GM18870 (cell line): ENCODE data around the gene UTP15.

Experiments
- ATAC-seq: cut with Tn5 transposase; IDR thresholded peaks from one replicate; pipeline ENCODE4 v1.9.1; 2021; ENCODE audit warnings: moderate library complexity; ENCODE audit not compliant: unreplicated experiment

The UTP15 gene

GRCh38 chr5:73564018-73564417 lies 1.5 kb upstream of the UTP15 start:
- no peak for ATAC-seq

- no peak for ATAC-seq
Observed at GRCh38 chr5:73564675-73565074, 868 bp upstream of the UTP15 start.

GRCh38 chr5:73565969-73566547 lies 515 bp downstream of the UTP15 start:
- no peak for ATAC-seq

GRCh38 chr5:73582285-73583145 lies 17.0 kb downstream of the UTP15 start:
- no peak for ATAC-seq

- ATAC-seq = no peak
Observed at GRCh38 chr5:73587923-73588322, 22.4 kb downstream of the UTP15 start.

GRCh38 chr5:73591102-73591695 lies 25.7 kb downstream of the UTP15 start:
- ATAC-seq = no peak

- no peak for ATAC-seq
Observed at GRCh38 chr5:73591698-73592501, 26.4 kb downstream of the UTP15 start.

GRCh38 chr5:73592551-73592950 lies 27.0 kb downstream of the UTP15 start:
- no peak for ATAC-seq

- no peak for ATAC-seq
Observed at GRCh38 chr5:73596705-73597328, 31.3 kb downstream of the UTP15 start.

- no peak for ATAC-seq
Observed at GRCh38 chr5:73599380-73599779, 33.8 kb downstream of the UTP15 start.

- ATAC-seq = no peak
Observed at GRCh38 chr5:73603998-73604397, 38.5 kb downstream of the UTP15 start.

GRCh38 chr5:73605223-73606087 lies 39.9 kb downstream of the UTP15 start:
- ATAC-seq = no peak

GRCh38 chr5:73606206-73606753 lies 40.7 kb downstream of the UTP15 start:
- no peak for ATAC-seq

GRCh38 chr5:73607228-73607627 lies 41.7 kb downstream of the UTP15 start:
- no peak for ATAC-seq

GRCh38 chr5:73612799-73613198 lies 47.3 kb downstream of the UTP15 start:
- ATAC-seq = no peak

GRCh38 chr5:73615085-73615484 lies 49.5 kb downstream of the UTP15 start:
- no peak for ATAC-seq

GRCh38 chr5:73615947-73616346 lies 50.4 kb downstream of the UTP15 start:
- no peak for ATAC-seq

GRCh38 chr5:73617510-73618279 lies 52.2 kb downstream of the UTP15 start:
- ATAC-seq = no peak
